Measurements from ENCODE around the gene MSI2. TPM values are rescaled to one million over a fixed set of nuclear protein-coding genes. Genes with fewer than 3 reads are reported as not detected.

Gene MSI2
- total RNA-seq, 1 donor from 2014 or later: 181 TPM

DNA sequence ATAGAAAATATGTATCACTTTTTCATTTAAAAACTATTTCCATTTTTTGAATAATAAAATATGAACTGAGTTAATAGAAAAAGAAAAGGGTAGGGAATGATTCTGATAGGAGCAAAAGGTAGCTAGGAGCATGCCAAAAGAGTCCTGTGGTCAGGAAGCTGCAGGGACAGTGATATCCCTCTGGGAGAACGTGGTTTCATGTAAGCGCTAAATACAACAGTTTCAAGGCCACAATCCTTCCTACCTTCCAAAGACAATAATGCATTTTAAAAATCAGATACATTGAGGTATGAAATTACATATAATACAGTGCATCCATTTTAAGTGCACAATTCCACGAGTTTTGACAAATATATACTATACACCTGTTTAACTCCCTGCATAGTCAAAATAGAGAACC is 432.9 kb downstream of the MSI2 start:
- H3K27ac Mint-ChIP-seq: no peak overlapping the region
- intact Hi-C loops (cut with micrococcal nuclease): no loop called here
- DNase-seq (ENCODE audit: low spot score): no peak
- H3K9me3 Mint-ChIP-seq: peaks cover 6% of the 10 kb centered on the region
- no peak overlapping the region for H3K4me3 Mint-ChIP-seq (ENCODE audit: low read depth)
- peaks cover 4% of the 10 kb centered on the region for H3K36me3 Mint-ChIP-seq (ENCODE audit: low read depth)
- H3K27me3 Mint-ChIP-seq (ENCODE audit: low read depth): peaks cover 13% of the 10 kb centered on the region
- H3K4me1 Mint-ChIP-seq (ENCODE audit: low read depth): peaks cover 13% of the 10 kb centered on the region

DNA sequence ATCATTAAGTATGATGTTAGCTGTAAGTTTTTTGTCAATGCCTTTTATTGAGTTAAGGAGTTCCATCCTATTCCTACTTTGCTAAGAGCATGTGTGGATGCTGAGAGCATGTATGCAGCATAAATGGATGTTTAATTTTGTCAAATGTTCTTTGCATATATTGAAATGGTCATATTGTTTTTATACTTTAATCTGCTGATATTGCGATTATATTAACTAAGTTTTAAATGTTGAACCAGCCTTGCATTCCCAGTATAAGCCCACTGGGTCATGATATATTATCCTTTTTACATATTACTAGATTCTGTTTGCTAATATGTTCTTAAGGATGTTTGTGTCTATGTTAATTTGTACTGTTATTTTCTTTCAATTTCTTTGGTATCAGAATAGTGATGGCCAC is 435.6 kb downstream of the MSI2 start:
- Mint-ChIP-seq H3K27me3 (ENCODE audit: low read depth) (peaks cover 8% of the 10 kb centered on the region), H3K36me3 (ENCODE audit: low read depth) (peaks cover 4% of the 10 kb centered on the region), H3K4me3 (ENCODE audit: low read depth) (no peak overlapping the region), H3K9me3 (peaks cover 15% of the 10 kb centered on the region), H3K4me1 (ENCODE audit: low read depth) (peaks cover 13% of the 10 kb centered on the region), H3K27ac (no peak overlapping the region)
- intact Hi-C loops (cut with micrococcal nuclease): no loop called here
- DNase-seq (ENCODE audit: low spot score): no peak

DNA sequence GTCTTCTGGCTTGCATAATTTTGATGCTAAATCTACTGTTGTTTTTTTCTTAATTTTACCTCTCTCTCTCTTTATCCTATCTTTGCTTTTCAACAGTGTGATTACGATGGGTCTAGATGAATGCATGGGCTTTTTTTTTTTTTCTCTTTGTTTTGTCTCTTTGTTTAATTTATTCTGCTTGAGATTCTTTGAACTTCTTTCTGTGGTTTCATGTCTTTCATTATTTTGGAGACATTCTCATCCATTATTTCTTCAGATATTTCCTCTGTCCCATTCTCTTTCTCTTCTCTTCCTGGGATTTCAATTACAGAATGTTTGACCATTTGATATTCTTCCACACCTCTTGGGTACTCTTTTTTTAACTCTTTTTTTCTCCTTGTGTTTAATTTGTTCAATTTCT is 436.4 kb downstream of the MSI2 start:
- H3K4me1 Mint-ChIP-seq (ENCODE audit: low read depth): peaks cover 13% of the 10 kb centered on the region
- peak overlapping the region; percentile 1 for H3K4me3 Mint-ChIP-seq (ENCODE audit: low read depth)
- H3K27me3 Mint-ChIP-seq (ENCODE audit: low read depth): peaks cover 5% of the 10 kb centered on the region
- peaks cover 15% of the 10 kb centered on the region for H3K9me3 Mint-ChIP-seq
- DNase-seq (ENCODE audit: low spot score): no peak
- H3K27ac Mint-ChIP-seq: no peak overlapping the region
- intact Hi-C loops (cut with micrococcal nuclease): no loop called here
- peaks cover 4% of the 10 kb centered on the region for H3K36me3 Mint-ChIP-seq (ENCODE audit: low read depth)

DNA sequence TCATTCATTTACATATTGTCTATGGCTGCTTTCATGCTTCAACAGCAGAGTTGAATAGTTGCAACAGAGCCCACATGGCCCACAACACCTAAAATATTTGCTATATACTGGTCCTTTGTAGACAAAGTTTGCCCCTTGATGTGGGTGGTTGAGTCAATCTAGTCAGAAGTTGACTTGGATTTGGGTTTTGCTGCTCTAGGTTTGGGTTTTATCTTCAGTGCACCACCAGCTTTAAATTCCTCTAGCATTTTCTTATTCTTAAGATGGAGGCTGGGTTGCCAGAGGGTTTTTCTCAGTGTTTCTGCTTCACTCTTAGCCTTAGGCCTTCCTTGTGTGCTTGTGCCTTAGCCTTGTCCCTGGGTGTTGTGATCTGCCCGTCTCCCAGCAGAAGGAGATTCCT is 437.7 kb downstream of the MSI2 start:
- Mint-ChIP-seq H3K9me3 (peaks cover 15% of the 10 kb centered on the region), H3K36me3 (ENCODE audit: low read depth) (peaks cover 4% of the 10 kb centered on the region), H3K27me3 (ENCODE audit: low read depth) (peaks cover 4% of the 10 kb centered on the region), H3K27ac (no peak overlapping the region), H3K4me1 (ENCODE audit: low read depth) (peaks cover 13% of the 10 kb centered on the region), H3K4me3 (ENCODE audit: low read depth) (no peak overlapping the region)
- DNase-seq (ENCODE audit: low spot score): no peak
- intact Hi-C loops (cut with micrococcal nuclease): no loop called here

DNA sequence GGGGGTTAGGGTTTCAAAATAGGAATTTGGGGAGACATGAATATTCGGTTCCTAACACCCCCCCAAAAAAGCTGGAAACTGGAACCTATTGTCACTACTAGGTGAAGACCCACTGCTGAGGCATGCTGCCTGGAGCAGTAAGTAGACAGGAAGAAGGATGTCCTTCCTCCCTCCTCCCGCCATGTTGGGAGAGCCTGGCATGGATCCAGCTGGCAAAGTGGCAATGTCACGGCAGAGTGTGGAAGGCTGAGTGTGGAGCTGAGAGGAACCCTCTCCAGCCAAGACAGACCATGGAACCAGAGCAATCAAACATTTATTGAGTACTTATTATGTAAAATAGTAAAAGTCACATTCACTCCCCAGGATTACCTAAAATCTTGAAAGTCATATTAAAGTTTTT is 439.7 kb downstream of the MSI2 start:
- Mint-ChIP-seq H3K4me1 (ENCODE audit: low read depth) (peaks cover 13% of the 10 kb centered on the region), H3K36me3 (ENCODE audit: low read depth) (peaks cover 4% of the 10 kb centered on the region), H3K9me3 (peaks cover 15% of the 10 kb centered on the region), H3K27me3 (ENCODE audit: low read depth) (peaks cover 3% of the 10 kb centered on the region), H3K4me3 (ENCODE audit: low read depth) (no peak overlapping the region), H3K27ac (no peak overlapping the region)
- no peak for DNase-seq (ENCODE audit: low spot score)
- intact Hi-C loops (cut with micrococcal nuclease): no loop called here

DNA sequence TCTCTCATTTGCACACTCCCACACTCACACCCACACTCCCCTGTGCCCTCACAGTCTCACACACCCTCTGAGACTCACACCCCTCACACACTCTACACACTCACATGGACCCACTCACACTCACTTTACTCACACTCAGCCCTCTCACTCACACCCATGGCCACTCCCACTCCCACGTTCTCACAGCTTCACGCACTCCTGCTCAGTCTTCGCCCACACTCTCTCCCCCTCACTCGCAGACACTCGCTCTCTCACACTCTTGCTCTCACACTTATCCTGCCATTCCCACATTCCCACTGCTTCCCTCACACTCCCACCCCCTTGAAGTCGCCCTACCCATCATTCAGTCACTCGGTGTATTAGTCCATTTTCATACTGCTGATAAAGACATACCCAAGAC is 440.9 kb downstream of the MSI2 start:
- Mint-ChIP-seq H3K27me3 (ENCODE audit: low read depth) (no peaks in the 10 kb centered on the region), H3K36me3 (ENCODE audit: low read depth) (peaks cover 4% of the 10 kb centered on the region), H3K4me1 (ENCODE audit: low read depth) (peaks cover 13% of the 10 kb centered on the region), H3K27ac (no peak overlapping the region), H3K4me3 (ENCODE audit: low read depth) (no peak overlapping the region), H3K9me3 (peaks cover 15% of the 10 kb centered on the region)
- DNase-seq (ENCODE audit: low spot score): no peak
- intact Hi-C loops (cut with micrococcal nuclease): no loop called here

DNA sequence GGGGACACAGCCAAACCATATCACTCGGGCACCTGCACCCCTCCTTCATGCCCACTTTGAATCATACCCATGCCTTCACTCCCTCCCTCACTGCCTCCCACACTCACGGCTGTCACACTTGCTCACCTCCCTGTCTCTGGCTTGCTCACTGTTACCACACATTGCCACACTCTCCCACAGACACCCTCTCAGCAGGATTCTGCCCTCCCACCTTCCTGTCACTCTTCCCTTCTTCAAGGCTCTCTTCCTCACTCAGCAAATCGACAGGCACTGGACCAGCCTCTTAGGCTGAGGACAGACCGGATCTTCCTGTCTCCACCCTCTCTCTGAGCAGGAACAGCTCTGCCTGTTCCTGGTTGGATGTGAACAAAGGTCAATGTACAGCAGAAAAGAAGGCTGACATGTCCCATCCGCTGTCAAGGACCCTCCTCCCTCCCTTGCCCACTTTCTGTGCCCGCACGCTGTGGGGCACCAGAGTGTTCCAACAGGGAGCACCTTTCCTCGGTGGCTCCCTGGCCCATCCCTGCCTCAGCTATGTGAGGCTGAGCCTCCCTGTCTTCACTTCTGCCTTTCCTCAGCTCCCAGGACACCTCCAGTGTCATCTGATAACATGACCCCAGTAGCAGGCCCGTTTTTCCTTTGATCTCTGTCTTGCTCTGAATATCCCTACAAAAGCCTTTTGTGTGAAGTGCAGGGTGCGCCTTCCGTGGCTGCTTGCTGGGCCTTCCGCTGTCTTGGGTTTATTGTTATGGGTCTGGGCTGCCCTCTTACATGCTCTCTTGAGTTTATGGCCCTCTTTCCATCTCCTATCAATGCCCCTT is 441.8 kb downstream of the MSI2 start:
- H3K27me3 Mint-ChIP-seq (ENCODE audit: low read depth): no peaks in the 10 kb centered on the region
- H3K9me3 Mint-ChIP-seq: peaks cover 15% of the 10 kb centered on the region
- H3K4me3 Mint-ChIP-seq (ENCODE audit: low read depth): no peak overlapping the region
- no peak for DNase-seq (ENCODE audit: low spot score)
- peaks cover 4% of the 10 kb centered on the region for H3K4me1 Mint-ChIP-seq (ENCODE audit: low read depth)
- H3K36me3 Mint-ChIP-seq (ENCODE audit: low read depth): peaks cover 4% of the 10 kb centered on the region
- intact Hi-C loops (cut with micrococcal nuclease): no loop called here
- no peak overlapping the region for H3K27ac Mint-ChIP-seq

DNA sequence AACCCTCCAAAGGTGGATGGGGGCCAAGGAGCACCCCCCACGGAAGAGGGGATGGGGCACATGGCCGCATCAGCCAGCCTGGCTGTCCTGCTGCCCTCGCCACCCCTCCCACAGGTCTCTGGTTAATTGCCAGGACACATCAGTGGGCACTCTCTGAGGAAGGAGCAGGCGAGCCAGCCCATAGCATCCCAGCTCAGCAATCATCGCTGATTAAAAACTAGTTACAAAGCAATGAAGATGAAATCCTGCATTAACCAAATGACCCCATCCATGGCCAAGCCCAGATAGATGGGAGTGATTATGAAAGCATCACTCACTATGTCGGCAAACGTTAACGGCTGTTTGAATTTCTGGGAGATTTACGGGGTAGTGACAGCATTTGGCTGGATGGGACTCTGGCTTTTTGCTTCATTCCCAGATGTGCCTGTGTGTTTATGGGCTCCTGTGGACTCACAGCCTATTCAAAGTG is 443.5 kb downstream of the MSI2 start:
- no peaks in the 10 kb centered on the region for H3K4me1 Mint-ChIP-seq (ENCODE audit: low read depth)
- intact Hi-C loops (cut with micrococcal nuclease): no loop called here
- H3K4me3 Mint-ChIP-seq (ENCODE audit: low read depth): no peak overlapping the region
- no peak for DNase-seq (ENCODE audit: low spot score)
- no peaks in the 10 kb centered on the region for H3K27me3 Mint-ChIP-seq (ENCODE audit: low read depth)
- no peaks in the 10 kb centered on the region for H3K36me3 Mint-ChIP-seq (ENCODE audit: low read depth)
- peaks cover 9% of the 10 kb centered on the region for H3K9me3 Mint-ChIP-seq
- H3K27ac Mint-ChIP-seq: no peak overlapping the region

DNA sequence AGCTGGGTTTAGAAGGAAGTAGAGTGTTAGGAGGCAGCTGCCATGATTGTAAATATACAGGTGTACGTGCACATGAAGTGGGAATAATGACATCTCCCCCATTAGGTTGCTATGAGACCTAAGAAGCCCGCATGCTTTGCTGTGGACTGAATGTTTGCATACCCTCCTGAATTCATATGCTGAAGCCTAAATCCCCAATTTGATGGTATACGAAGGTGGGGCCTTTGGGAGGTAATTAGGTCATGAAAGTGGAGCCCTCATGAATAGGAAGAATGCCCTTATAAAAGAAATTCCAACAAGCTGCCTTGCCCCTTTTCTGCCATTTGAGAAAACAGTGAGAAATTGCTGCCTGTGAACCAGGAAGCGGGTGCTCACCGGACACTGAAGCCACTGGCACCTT is 444.8 kb downstream of the MSI2 start:
- no peaks in the 10 kb centered on the region for H3K4me1 Mint-ChIP-seq (ENCODE audit: low read depth)
- no peak for DNase-seq (ENCODE audit: low spot score)
- H3K4me3 Mint-ChIP-seq (ENCODE audit: low read depth): no peak overlapping the region

DNA sequence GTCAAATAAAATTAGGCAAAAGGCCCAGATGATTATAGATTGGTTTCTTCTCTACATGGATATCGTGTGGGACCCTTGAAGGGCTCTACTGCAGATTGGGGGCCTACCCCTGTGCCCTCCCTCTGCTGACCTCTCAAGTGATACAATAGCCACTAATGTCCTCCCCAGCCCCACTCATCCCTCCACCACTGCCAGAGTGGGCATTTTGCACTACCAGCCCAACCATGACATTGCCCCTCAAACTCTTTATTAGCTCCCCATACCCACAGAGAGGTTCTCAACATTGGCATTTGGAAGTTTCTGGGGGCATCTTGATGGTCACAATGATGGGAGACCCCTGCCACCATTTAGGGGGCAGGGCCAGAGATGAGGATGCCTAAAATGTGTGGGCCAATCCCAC is 446.9 kb downstream of the MSI2 start:
- no peaks in the 10 kb centered on the region for H3K9me3 Mint-ChIP-seq
- H3K4me1 Mint-ChIP-seq (ENCODE audit: low read depth): no peaks in the 10 kb centered on the region
- H3K27me3 Mint-ChIP-seq (ENCODE audit: low read depth): peaks cover 2% of the 10 kb centered on the region
- intact Hi-C loops (cut with micrococcal nuclease): no loop called here
- no peak overlapping the region for H3K4me3 Mint-ChIP-seq (ENCODE audit: low read depth)
- no peak overlapping the region for H3K27ac Mint-ChIP-seq
- DNase-seq (ENCODE audit: low spot score): no peak
- H3K36me3 Mint-ChIP-seq (ENCODE audit: low read depth): no peaks in the 10 kb centered on the region

More for the DNA sequence above, 444.8 kb downstream of the MSI2 start:
- H3K27me3 Mint-ChIP-seq (ENCODE audit: low read depth): no peaks in the 10 kb centered on the region
- intact Hi-C loops (cut with micrococcal nuclease): no loop called here
- no peak overlapping the region for H3K27ac Mint-ChIP-seq
- no peaks in the 10 kb centered on the region for H3K9me3 Mint-ChIP-seq
- H3K36me3 Mint-ChIP-seq (ENCODE audit: low read depth): no peaks in the 10 kb centered on the region

DNA sequence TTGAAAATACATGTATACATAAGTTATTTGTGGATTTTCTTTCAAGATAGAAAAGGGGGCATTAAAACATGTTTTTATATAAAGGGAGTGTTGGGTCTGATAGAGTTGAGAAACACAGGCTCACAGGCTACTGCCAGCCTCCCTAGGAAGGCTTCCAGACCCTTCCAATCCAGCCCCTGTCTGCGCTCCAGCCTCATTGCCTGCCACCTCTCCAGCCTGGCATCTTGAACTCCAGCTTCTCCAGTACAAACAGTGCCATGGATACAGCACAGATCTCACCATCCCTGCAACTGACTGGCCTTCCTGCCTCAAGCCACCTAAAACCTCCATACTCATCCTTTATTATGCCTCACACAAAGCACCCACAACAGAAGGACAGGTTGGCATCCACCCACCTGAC is 448.1 kb downstream of the MSI2 start:
- Mint-ChIP-seq H3K36me3 (ENCODE audit: low read depth) (no peaks in the 10 kb centered on the region), H3K27me3 (ENCODE audit: low read depth) (peaks cover 2% of the 10 kb centered on the region), H3K4me1 (ENCODE audit: low read depth) (no peaks in the 10 kb centered on the region), H3K4me3 (ENCODE audit: low read depth) (no peak overlapping the region), H3K9me3 (no peaks in the 10 kb centered on the region), H3K27ac (no peak overlapping the region)
- intact Hi-C loops (cut with micrococcal nuclease): no loop called here
- DNase-seq (ENCODE audit: low spot score): no peak

DNA sequence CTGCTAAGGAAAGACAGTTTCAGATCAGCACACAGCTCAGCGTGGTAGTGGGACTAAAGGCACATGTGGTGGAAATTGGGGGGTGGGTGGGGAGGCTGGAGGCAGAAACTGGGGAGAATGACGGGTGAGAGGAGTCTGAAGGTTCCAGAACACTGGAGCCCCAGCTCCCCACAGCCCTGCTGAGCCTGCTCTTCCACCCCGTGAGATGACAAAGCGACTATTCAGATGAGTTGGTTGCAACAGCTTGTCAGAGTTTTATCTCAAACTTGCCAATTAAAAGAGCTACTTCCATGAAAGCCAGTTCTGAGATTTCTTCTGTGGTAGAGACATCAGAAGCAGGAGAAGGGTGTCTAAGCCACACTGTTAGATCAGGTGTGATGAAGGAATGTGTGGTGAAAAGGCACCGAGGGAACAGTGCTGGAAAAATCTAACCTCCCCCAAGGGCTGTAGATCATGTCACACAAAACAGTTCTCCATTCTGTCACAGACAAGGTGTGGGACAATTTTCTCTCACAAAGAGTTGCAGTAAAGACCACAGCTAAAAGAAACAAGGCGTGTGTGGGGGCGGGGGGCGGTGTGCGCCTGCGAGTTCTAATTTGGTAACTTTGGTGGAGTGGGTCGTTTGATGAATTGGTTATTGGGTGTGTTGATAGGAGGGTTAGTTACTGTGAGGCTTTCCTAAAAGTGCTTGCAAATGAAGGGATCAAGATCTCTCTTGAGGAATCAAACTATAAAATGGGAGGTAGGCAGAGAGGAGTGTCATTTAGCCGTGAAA is 449.8 kb downstream of the MSI2 start:
- peaks cover 6% of the 10 kb centered on the region for H3K9me3 Mint-ChIP-seq
- intact Hi-C loops (cut with micrococcal nuclease): no loop called here
- no peaks in the 10 kb centered on the region for H3K36me3 Mint-ChIP-seq (ENCODE audit: low read depth)
- no peaks in the 10 kb centered on the region for H3K4me1 Mint-ChIP-seq (ENCODE audit: low read depth)
- peaks cover 6% of the 10 kb centered on the region for H3K27me3 Mint-ChIP-seq (ENCODE audit: low read depth)
- DNase-seq (ENCODE audit: low spot score): no peak
- H3K27ac Mint-ChIP-seq: no peak overlapping the region
- no peak overlapping the region for H3K4me3 Mint-ChIP-seq (ENCODE audit: low read depth)

DNA sequence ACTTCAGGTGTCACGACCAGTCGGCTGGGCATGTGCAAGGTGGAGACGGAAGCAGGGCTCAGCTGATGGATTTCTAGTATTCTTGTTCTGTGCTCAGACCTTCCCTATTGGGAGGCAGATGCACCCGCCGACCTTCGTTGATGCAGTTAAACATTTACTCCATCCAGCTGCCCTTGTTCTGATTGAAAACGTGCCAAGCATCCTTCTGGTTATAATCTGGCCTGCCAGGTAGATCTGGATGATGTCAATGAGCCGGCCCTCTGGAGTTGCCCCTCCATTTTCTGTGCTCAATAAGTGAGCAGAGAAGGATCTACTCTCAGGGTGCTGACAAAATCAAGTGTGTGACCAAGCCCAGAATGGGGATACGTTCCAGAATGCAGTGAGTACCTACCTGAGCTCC is 450.4 kb downstream of the MSI2 start:
- H3K27ac Mint-ChIP-seq: no peak overlapping the region
- no peak for DNase-seq (ENCODE audit: low spot score)
- H3K27me3 Mint-ChIP-seq (ENCODE audit: low read depth): peaks cover 13% of the 10 kb centered on the region
- no peaks in the 10 kb centered on the region for H3K36me3 Mint-ChIP-seq (ENCODE audit: low read depth)
- H3K9me3 Mint-ChIP-seq: peaks cover 6% of the 10 kb centered on the region
- intact Hi-C loops (cut with micrococcal nuclease): no loop called here
- H3K4me1 Mint-ChIP-seq (ENCODE audit: low read depth): no peaks in the 10 kb centered on the region
- no peak overlapping the region for H3K4me3 Mint-ChIP-seq (ENCODE audit: low read depth)

All from activated T-helper 2 cell treated with anti-CD3 and anti-CD28 coated beads, Interferon-gamma antibody, Interleukin-2, Interleukin-4, amounts not matched to agents 10 μg/mL and 5 μg/mL and 100 μg/mL, durations not matched to agents 14 hours and 24 hours and 36 hours (primary cell).